NCI-H2227 treated with DMSO at 0.1 percent for 48 hours (cell line): ENCODE data around the gene GARIN5A.
A peak's percentile ranks its signal among the peaks of the same experiment; 100 is the strongest.

Experiments
- DNase-seq: peaks from one replicate; lab custom pipeline; 2025; lab: John Stamatoyannopoulos, UW

The GARIN5A gene

DNA sequence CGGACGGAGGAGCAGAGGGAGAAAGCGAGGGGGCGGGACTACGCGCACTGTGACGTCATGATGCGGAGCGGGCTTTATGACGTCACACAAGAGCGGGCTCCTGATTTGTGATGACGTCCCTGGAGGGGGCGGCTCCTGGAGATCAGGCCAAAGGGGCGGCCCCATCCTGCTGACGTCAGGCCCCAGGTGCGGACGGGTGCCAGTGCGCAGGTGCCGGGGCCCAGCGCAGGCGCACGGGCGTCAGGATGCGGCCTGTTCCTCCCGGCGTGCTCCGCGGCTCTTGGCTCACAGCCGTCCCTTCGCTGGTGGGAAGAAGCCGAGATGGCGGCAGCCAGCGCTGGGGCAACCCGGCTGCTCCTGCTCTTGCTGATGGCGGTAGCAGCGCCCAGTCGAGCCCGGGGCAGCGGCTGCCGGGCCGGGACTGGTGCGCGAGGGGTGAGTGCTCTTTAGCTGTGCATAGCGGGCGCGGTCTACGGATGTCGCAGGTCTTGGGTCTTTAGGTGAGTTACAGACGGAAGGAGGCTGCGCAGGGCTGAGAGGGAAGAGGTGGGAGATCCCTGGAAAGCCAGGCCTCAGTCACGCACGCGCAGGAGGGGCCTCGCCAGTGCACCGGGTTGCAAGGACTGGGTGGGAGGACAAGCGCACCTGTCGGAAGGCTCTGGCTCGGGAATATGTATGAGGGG is at the start of gene GARIN5A, which contains the start of gene EMC10:
GARIN5A (minus strand) TSS at position 625 of the 683 bp plus-strand sequence; CDS start at position 165, 460 bp downstream.
EMC10 (plus strand) TSS at position 284 of the 683 bp plus-strand sequence; CDS start at position 322, 38 bp downstream.
- peak; percentile 51 for DNase-seq

DNA sequence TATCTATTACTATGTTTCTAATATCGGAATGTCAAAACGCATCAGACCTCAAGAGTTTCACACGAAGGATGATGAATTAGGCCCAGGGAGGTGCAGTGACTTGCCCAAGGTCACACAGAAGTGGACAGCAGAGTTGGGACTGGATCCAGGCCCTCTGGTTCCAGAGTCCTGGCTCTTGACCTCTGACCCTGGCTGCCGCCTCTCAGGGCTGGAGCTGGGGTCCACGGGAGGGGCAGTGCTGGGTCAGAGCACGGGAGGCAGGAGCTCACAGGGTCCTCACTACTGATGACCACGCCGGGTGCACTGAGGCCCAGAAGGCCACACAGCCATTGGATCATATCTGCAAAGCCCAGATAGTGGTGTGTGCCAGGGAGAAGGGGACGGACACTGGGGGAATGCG is 46.2 kb upstream of the GARIN5A start:
- DNase-seq = no peak

DNA sequence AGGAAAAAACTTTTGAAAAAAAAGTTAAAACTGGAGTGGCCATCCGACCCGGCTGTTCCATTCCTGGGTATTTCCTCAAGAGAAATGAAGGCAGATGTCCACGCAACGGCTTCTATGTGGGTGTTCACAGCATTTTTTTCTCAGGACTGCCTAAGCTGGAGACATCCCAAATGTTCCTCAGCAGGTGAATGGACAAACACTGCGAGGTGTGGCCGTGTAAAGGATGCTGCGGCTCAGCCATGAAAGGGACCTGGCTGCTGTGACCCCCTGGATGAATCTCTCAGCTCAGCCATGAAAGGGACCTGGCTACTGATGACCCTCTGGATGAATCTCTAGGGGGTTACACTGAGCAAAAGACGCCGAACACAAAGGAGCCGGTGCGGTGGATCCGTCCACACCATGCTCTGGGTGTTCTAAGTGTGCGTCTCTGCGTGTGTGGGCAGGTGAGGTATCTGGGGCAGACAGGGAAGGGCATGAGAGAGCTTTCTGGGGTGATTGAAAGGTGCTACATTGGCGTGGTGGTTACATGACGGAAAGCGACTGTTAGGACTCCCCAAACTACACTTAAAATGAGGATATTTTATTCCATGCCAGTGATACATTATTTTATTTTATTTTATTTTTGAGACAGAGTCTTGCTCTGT is 44.3 kb upstream of the GARIN5A start:
- no peak for DNase-seq

DNA sequence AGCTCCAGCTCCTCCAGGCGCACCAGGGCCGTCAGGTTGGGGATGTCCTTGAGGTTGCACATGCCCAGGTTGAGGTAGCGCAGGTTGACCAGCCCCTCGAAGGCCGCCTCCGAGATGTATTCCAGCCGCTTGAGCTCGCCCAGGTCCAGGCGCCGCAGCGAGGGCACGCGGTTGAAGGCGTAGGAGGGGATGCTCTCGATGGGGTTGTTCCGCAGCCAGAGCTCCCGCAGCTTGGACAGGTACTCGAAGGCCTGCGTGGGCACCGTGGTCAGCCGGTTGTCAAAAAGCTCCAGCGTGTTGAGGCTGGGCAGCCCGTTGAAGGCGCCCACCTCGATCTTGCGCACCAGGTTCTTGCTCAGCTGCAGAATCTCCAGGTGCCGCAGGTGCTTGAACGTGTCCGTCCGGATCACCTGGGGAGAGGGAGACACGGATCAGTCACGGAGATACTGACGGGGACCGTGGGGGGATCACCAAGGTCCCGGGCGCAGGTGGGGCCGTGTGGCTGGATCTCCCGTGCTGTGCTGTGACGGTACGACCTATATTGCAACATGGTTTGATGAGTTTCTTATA is 42.4 kb upstream of the GARIN5A start:
- DNase-seq = no peak

DNA sequence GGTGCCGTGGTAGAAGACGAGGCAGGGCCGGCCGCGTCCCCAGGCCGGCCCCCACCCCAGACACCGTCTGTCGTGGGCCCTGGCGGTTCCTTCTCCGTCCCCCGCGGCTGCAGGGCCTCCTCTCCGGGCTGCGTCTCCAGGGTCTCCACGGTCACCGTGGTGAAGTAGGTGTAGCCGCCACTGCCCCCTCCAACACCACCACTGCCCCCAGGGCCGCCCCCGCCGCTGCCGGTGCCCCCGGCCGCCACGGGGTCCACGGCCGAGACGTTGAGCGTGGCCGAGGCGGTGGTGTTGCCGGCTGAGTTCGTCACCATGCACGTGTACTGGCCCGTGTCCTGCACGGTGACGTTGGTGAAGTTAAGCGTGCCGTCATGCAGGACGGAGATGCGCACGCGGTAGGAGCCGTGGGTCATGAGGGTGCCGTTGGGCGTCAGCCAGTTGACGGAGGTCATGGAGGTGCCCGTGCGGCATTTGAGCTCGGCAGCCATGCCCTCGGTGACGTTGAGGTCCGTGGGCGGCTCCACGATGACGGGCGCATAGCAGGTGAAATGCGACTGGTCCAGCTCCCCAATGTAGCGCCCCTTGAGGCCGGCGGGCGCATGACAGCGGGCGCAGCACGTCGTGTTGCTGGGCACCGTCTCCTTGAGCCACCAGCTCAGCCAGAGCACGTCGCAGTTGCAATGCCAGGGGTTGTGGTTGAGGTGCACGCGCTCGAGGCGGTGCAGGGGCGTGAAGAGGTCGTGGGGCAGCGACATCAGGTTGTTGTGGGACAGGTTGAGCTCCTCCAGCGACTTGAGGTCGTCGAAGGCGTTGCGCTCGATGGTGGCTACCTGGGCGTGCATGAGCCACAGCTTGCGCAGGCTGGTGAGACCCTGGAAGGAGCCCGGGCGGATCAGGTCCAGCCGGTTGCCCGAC is 41.7 kb upstream of the GARIN5A start:
- DNase-seq = no peak

DNA sequence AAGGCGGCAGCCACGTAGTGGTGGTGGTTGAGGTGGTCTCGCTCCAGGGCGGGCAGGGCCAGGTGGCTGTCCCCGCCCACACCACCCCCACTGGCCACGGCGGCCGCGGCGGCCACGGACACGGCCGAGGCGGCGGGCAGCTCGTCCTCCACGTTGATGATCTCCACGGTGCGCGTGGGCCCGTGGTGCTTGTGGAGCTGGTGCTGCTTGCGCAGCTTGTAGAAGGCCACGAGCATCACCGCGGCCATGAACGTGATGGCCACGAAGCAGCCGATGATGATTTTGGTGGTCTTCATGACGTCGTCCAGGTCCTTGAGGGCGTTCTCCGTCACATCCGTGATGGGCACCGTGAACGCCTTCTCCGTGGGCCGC is 41.0 kb upstream of the GARIN5A start:
- no peak for DNase-seq

DNA sequence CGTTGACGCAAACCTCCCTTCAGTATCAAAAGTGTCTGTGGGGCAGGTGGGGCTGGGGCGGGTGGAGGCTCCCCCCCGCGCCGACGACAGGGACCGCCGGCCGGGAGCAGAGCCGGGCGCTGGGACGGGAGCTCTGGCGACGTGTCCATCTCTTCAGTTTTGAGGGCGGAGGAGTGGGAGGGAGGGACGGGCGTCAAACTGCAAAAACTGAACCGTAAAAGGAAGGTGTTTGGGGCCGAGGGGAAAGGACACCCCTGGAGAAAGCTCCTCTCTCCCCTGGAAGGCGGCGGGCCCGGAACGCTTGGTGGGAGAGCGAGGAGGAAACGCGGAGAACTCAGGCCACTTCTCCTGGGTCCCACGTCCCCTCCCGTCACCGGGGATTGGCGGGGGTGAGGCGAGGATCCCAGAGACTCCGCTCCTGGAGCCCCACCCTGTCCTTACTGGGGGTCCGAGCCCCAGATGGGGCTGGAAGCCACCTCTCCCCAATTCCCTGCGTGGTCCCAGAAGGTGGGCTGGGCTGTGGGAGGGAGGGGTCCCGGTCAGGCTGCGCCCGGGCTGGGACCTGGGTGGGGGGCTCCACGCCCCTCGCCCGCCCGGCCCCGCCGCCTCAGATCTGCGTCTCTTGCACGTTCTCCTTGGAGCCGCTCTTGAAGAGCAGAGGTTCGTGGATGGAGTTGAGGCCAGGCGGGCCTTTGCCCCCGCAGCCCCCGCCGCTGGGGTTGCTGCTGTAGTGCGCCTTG is 40.5 kb upstream of the GARIN5A start:
- DNase-seq = no peak

DNA sequence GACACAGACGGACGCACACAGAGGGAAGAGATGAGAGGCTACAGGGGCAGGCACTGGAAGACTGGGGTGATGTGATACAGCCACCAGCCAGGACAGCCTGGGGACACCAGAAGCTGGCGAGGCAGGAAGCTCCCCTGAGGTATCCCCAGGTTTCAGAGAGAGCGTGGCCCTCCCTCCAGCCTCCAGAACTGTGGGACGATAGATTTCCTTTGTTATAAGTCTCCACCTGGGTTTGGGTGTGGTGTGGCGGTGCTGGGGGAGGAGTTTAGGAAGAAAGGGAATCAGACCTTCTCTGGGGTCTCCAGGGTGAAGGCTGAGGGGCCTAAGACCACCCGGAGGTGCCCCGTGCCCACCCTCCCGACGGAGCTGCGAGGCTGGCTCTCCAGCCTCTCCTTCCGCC is 39.8 kb upstream of the GARIN5A start:
- DNase-seq = no peak

DNA sequence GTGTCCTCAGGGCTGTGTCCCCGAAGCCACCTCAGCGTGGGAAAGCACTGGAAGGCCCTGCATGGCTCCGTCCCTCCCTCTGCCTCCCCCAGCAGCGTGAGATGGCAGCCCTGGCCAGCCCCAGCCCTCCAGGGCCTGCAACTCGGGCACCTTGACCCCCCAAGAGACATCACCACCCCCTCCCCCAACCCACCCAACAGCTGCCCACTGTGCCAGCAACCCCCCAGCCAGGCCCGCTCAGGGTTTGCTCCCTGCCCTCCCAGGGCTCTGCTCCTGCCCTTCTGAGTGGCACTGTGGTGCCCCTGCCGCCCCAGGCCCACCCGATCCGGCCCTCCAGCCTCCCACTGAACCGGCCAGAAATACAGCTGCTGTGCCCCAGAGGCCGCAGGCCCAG is 38.5 kb upstream of the GARIN5A start:
- no peak for DNase-seq

DNA sequence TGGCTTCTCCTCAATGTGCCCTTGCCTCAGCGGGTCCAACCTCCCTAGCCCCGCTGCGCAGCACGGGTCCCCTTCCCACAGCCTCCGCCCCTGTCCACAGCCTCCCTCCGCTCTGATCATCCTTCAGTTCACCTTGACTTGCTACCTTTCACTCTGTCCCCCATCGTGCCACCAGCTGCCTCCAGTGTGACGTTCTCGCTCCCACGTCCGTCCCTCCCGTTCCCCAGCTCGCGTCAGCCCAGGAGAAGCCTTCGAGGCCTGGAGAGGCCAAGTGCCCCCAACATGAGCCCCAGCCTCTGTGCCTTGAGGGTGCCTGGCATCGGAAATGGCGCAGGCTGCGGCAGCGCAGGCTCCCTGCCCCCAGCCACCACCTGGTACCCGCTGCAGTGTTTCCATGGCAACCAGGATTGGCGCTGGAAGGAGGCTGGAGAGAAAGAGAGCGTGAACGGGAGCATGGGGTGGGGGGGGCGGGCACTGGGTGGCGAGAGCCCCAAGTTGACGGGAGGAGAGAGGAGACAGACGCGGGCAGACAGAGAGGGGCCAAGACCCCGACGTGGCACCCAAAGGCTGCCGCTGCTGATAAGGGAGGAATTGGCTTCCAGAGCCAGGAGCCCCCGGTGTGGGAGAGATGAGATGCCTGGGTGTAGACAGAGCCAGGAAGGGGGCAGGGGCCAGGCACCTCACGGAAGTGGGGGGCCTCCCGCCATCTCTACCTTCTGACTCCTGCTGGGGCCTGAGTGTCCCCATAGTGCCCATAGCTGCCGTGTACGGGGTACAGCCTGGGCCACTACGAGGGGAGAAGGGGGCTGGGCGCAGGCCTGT is 37.9 kb upstream of the GARIN5A start:
- DNase-seq = peak; percentile 67

DNA sequence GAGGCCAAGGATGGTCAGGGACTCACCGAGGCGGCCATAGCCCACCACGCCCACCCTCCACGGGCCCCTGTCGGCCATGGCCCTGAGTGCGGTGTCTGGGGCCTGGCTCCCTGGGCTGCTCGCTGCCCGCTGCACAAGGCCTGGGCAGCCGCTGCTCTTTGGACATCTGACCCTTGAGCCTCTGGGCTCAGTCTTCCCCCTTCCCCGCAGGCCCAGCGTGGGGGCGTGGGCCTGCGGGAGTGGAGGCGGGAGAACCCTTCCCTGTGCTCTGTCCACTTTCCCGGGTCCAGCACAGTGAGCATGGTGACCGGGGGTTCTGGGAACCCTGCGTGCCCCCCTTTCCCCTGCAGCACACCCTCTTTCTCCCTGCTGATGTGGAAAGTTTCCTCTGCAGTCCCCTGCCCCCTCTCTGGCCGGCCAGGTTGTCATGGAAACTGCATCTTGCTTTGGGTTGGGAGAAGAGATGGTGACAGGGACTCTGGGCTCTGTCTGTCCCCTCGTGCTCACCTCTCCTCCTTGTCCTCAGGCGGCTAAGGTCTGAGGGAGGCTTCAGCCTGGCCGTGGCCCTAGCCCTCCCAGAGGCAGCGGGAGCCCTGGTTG is 37.2 kb upstream of the GARIN5A start, which contains the start of gene ASPDH:
ASPDH (minus strand) TSS at position 168 of the 600 bp plus-strand sequence; CDS start at position 78, 90 bp downstream.
- peak; percentile 12 for DNase-seq

DNA sequence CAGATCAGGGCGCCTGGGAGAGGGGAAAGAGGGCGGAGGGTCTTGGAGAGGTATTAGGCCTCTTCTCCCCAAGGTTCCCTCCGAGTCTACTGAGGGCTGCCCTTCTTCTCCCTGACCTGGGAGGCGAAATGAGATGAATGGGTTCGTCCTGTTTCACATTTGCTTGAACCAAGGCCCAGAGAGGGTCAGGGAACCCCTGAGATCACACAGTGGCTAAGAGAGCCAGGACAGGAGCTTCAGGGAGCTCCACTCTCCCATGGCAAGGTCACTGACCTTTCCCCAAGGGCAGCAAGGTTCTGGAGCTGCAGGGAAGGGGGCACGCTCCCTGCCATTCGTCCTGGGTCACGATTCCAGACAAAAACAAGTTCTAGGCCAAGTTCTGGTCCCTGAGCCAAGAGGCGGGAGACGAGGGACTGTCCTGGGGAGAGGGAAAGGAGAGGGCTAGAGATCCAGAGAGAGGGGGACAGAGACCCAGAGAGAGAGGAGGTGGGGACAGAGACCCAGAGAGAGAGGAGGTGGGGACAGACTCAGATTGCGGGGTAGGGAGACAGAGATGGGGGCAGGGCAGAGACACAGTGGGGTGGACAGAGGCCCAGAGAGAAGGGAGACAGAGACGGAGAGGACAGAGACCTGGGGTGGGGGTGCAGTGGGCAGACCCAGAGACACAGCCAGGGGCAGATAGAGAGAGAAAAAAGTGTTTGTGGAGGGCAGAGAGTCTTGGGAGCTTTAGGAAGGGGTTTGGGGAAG is 36.5 kb upstream of the GARIN5A start:
- no peak for DNase-seq

DNA sequence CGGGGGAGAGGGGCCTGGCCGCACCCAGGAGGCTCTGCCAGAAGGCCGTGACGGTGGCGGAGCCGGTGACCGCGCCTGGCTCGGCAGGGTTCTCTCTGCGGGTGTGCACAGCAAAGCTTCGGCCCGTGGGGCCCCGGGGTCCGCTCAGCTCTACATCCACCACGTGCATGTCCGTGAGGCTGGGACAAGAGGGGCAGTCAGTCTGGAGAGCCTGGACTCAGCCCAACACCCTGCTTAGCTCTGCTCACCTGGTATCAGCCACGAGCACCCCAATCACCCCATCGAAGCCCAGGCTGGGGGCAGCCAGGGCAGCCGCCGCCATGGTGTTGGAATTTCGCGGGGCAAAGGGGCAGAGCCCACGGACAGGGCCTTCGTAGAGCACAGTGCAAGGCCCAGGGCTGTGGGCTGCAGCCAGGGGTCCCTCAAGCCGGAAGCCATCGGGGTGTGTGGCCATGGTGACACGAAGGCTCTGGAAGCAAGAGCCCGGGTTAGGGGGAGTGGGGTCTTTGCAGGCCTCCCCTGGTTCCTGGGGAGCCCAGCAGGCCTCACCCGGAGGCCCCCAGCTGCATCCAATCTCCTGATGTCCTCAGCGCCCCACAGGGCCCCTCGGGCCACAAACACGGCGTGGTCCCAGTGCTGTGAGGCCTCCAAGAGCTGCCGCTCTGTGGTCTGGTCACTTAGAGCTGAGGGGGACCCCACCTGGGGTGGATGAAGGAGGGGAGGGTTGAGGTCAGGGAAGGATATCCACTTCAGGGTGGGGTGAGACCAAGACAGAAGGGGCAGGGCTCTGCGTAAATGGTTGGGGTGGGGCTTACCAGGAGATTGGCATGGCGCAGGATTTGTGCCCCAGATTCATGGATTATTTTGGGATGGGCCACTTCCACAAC is 35.7 kb upstream of the GARIN5A start:
- no peak for DNase-seq

DNA sequence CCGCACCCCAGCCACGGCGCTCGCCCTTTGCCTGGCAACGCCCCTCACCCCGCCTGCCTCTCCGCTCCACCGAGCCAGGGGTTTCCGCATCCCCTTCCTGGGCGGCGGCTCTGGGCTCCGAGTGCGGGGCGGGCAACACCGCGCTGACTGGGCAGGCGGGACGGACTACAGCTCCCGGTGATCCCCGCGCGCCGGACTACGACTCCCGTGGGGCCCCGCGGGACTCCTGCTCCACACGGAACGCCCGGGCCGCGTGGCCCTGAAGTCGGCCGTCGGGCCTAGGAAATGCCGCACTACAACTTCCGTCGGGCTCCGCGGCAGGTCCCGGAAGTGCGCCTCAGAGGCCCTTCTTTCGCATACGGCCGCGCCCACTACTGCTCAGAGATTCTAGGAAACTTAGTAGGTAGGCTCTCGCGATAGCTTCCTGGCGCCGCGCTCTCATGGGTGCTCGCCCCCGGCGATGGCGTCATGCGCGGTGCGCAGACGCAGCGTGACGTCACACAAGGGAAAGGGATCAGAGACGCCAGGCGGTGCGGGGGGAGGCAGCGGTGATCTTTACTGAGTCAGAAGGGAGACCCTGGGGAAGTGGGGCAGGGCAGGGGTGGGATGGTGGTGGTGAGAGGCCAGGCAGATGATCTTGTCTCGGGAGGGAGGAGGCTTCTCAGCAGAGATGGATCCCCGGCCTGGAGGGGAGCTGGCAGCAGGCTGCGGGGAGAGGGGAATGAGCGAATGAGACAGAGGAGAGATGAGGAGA is 34.6 kb upstream of the GARIN5A start, which contains the start of gene JOSD2:
JOSD2 (minus strand) TSS at position 123 of the 754 bp plus-strand sequence. CDS start 760 bp downstream, outside the sequence.
- DNase-seq = peak; percentile 94

DNA sequence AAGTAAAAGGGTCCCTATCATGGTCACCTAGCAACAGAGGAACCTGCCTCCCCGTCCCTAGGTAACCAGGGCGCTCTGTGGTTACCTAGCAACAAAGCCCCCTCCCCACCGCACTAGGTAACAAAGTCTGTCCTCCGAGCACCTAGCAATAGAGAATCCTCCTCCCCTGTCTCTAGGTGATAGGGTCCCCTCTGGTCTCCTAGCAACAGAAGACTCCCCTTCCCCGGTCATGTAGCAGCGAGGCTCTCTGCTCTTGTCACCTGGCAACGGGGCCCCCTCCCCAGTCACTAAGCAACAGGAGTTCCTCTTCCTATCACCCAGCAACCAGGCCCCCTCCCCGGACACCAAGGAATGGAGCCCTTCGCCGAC is 34.0 kb upstream of the GARIN5A start:
- peak; percentile 94 for DNase-seq

DNA sequence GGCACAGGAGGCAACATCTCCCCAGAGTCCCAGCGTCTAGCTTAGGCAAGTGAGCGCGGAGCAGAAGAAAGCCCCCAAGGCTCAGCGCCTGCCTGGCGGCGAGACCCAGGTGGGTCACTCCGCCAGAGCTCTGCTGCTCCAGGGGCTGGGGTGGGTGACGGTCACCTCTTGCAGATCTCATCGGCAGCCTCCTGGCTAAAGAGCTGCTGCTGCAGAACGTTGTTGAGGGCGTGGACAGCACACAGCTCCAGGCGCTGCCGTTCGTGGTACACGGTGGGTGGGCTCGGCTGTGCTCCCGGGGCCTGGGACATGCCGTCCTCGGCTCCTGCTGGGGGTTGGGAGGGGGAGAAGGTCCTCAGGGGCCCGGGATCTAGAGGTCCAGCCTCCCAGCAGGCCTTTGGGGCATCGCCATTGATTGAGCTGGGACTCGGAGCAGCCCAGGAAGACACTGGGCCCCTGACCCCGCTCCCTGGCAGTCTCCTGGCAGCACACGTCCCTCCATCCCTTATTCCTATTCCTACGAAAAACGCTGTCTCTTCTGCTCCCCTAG is 33.5 kb upstream of the GARIN5A start:
- DNase-seq = no peak

DNA sequence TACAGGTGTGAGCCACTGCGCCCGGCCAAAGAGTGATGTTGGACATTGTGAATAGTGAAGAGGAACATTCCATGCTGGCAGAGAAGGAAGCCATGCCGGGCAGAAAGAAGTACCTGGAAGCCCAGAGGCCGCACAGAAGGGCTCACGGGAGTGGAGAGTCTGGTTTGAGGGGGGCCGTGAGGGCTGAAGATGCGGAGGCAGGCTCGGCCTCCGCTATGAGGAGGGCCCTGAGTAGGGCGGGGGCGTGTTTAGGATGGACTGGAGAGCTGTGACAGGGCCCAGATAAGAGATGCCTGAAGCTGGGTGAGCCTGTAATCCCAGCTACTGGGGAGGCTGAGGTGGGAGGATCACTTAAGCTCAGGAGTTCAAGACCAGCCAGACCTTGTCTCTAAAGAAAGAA is 32.7 kb upstream of the GARIN5A start:
- no peak for DNase-seq
